Anterior cingulate cortex (tissue), 58 donors: Measurements from ENCODE around the gene MARCHF6.
"Not testable (repeated sequence)": the region's sequence is repeated elsewhere in the genome, so short reads cannot be mapped to it uniquely, and the experiment has no call there.

ENCODE experiments used
- DNase-seq, 58 donors: peaks; one replicate each; lab custom pipeline; 2025; lab: John Stamatoyannopoulos, UW

MARCHF6 gene

GRCh38 chr5:10372726-10373709 lies 19.5 kb downstream of the MARCHF6 start:
- DNase-seq: no peak

GRCh38 chr5:10374046-10375022 lies 20.8 kb downstream of the MARCHF6 start:
- peak in 3 of 58 donors; percentile 22 to 26 (median 22) for DNase-seq

- DNase-seq: not testable (repeated sequence)
Measured at GRCh38 chr5:10375146-10375545, 21.7 kb downstream of the MARCHF6 start.

- no peak for DNase-seq
Measured at GRCh38 chr5:10376544-10376943, 23.0 kb downstream of the MARCHF6 start.

GRCh38 chr5:10377081-10377480 lies 23.6 kb downstream of the MARCHF6 start:
- no peak for DNase-seq

DNA sequence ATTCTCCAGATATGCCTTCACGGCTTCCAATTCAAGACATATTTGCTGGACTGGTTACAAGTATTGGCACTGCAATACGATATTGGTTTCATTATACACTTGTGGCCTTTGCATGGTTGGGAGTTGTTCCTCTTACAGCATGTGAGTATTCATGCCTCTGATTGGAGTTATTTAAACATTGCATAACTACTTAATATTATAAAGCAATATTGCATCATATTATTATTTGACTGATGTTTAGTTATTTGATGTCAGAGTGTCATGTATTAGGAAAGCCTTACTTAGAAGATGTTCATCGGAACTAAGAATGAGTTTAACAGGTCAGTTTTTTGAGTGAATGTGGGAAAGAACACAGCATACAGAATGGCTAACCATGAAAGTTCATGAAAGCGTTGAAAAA lies 28.3 kb downstream of the MARCHF6 start:
- no peak for DNase-seq

DNA sequence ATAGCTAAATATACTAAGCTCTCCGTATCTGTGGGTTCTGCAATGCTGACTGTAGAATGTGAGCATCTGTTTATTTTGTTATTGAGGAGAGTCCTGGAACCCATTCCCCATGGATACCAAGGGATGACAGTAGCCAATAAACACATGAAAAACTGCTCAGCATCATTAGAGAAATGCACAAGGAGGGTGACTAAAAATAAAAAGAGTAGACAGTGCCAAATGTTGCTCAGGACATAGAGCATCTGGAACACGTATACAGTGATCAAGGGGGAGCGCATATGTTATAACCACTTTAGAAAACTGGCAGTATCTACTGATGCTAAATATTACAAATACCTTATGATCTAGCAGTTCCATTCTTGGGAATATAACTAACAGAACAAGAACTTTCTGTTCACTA lies 31.0 kb downstream of the MARCHF6 start:
- no peak for DNase-seq

DNA sequence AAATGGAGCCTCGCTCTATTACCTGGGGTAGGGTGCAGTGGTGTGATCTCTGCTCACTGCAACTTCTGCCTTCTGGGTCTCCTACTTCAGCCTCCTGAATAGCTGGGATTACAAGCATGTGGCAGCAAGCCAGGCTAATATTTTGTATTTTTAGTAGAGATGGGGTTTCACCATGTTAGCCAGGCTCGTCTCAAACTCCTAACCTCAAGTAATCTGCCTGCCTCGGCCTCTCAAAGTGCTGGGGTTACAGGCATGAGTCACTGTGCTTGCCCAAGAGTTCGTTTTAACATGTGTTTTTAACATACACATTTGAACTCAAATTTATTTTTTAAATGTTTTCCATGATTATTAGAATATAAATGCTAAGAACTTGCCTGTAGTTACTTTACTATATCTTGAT lies 34.2 kb downstream of the MARCHF6 start:
- DNase-seq: no peak

DNA sequence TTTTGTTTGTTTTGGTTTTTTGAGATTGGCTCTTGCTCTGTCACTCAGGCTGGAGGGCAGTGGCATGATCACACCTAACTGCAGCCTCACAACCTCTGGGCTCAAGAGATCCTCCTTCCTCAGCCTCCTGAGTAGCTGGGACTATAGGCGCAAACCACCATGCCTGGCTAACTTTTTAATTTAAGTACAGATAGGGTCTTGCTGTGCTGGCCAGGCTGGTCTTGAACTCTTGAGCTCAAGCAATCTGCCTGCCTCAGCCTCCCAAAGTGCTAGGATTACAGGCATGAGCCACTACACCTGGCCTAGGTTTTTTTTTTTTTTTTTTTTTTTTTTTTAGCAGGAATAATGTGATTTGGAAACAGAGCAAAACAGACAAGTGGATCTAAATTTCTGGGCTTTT lies 37.6 kb downstream of the MARCHF6 start:
- no peak for DNase-seq

GRCh38 chr5:10392567-10393328 lies 39.3 kb downstream of the MARCHF6 start:
- DNase-seq: not testable (repeated sequence)

DNA sequence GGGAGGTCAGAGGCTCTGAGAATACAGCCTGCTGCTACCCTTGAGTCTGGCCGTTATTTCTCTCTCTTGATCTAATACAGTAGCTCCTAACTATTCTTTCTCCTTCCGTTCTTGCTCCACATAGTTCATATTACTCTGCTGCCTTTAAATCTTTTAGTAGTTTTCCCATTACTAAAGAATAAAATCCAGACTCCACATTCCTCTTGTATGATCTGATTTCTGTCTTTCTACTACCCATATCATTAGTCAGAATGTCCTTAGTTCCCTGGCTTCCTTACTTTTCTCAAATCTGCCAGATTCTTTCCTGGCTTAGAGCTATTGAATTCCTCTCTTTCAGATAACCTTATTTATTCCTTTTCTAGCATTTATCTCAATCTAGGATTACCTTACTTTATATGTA lies 40.0 kb downstream of the MARCHF6 start:
- DNase-seq: no peak

GRCh38 chr5:10396552-10396951 lies 43.1 kb downstream of the MARCHF6 start:
- DNase-seq: no peak

- no peak for DNase-seq
Measured at GRCh38 chr5:10399839-10400238, 46.3 kb downstream of the MARCHF6 start.

GRCh38 chr5:10400411-10400810 lies 46.9 kb downstream of the MARCHF6 start:
- DNase-seq: peak in 1 of 58 donors; percentile 19

- DNase-seq: no peak
Measured at GRCh38 chr5:10400831-10401230, 47.3 kb downstream of the MARCHF6 start.

DNA sequence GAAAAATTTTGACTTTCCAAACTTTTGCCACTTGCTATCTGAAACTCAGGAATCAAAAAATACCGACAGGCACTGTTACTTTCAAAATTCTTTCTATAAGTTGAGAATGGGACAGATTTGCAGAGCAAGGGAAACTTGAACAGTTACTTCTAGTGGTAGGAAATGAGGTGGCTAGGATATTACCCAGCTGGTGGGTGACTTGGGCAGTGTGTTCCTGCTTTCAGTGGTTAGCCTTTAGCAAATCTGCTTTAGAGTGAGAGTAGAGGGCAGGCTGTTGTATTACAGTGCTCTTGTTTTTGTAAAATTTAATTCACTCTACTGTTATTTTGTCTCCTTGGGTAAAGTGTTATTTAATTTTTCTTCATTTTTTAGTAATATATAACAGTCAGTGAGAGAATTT lies 48.0 kb downstream of the MARCHF6 start:
- DNase-seq: no peak
